HG02885 (cell line): ENCODE results near the gene SGSH.

Experiments
- ATAC-seq: cut with Tn5 transposase; IDR thresholded peaks from one replicate; pipeline ENCODE4 v1.9.1; 2021; ENCODE audit warnings: mild to moderate bottlenecking; ENCODE audit not compliant: unreplicated experiment, poor library complexity

The SGSH gene

DNA sequence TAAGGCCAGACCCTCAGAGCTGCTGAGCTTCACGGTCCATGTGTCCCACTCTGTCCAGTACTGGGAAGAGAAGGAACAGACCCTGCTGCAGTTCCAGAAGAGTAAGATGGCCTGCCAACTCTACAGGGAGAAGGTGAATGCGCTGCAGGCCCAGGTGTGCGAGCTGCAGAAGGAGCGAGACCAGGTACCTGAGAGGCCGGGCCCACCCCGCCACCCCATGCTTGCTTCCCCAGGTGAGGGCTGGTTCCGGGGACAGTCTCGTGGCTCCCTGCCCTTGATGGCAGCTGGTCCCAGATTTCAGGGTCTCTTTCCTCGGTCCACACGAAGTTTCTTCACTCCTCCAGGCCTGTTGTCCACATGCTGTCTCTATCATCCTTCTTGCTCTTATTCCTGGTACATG lies 29.4 kb downstream of the SGSH start:
- no peak for ATAC-seq

DNA sequence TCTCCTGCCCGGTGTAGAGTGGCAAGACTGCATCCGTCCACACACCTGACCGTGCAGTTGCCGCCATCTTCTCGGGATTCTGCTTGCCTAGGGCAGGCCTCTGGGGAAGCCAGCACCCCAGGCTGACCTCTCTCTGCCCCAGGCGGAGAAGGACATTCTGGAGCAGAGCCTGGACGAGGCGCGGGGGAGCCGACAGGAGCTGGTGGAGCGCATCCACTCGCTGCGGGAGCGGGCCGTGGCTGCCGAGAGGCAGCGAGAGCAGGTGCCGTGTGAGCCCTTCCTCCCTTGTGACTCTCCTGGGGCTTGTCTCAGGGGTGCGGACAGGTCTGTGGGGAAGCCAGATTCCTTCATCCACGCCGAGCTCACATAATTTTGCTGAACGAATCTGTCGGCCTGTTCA lies 30.5 kb downstream of the SGSH start:
- no peak for ATAC-seq

DNA sequence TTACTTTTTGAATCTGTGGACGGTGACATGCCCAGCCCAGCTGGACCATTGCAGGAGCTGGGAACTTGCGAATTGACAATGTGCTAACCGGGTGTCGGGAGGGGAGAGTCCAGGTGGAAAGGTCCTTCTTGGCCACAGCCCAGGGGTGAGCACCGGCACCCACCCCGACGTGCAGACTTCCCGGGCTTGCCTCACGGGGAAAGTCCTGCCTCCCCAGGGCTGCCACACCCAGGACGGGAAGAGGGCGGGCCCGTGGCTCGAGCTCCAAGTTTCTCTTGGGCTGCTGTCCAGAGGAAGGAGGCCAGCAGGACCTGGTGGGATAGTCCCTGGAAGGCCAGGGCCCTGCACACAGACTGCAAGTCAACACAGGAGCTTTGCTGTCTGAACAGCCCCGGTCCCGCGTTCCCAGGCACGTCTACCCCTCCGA lies 32.6 kb downstream of the SGSH start:
- ATAC-seq: no peak

DNA sequence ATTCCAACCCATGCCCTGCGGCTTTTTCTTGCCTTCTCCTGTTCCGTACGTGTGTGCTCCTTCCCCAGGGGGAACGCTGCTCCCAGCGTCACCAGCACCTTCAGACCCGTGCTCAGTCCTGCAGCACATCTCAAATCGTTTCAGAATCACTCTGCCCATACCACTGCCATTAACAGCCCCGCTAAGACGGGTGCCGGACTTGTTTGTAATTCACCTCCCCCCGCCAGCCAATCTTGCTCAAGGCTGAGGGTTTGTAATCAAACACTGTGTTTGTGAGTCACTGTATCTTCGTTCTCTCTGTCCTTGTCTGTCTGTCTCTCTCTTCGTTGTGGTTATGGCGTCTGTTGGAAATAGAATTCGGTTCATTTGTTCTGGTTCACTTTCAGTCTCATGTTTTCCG lies 33.0 kb downstream of the SGSH start:
- ATAC-seq: no peak

DNA sequence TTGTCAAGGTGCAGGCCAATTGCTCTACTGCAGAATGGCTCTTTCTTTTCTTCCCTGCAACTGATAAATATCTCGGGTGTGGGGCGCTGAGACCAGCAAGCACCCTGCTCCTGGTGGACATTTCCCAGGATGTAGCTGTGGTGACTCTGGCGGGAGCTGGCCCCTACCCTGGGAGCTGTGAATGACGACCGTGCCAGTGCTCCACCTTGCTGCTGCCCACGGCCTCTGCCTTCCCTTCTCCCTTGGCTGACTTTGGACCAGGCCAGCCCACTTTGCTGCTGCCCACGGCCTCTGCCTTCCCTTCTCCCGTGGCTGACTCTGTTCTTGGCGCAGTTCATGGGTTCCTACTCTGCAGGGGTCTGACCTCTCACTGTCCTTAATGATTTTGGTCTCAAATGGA lies 34.2 kb downstream of the SGSH start:
- no peak for ATAC-seq

DNA sequence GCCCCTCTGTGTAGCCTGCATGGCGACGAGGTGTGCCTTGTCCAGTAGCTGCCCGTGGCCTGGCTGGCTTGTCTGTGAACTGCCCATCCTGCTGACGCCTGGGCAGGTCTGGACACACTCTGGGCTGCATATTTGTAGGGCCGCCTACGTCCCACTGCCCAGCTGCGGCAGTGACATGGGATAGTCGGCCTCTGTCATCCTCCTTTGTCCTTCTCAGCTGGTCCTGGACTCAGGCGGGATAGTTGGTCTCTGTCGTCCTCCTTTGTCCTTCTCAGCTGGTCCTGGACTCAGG lies 35.8 kb downstream of the SGSH start:
- ATAC-seq: no peak

DNA sequence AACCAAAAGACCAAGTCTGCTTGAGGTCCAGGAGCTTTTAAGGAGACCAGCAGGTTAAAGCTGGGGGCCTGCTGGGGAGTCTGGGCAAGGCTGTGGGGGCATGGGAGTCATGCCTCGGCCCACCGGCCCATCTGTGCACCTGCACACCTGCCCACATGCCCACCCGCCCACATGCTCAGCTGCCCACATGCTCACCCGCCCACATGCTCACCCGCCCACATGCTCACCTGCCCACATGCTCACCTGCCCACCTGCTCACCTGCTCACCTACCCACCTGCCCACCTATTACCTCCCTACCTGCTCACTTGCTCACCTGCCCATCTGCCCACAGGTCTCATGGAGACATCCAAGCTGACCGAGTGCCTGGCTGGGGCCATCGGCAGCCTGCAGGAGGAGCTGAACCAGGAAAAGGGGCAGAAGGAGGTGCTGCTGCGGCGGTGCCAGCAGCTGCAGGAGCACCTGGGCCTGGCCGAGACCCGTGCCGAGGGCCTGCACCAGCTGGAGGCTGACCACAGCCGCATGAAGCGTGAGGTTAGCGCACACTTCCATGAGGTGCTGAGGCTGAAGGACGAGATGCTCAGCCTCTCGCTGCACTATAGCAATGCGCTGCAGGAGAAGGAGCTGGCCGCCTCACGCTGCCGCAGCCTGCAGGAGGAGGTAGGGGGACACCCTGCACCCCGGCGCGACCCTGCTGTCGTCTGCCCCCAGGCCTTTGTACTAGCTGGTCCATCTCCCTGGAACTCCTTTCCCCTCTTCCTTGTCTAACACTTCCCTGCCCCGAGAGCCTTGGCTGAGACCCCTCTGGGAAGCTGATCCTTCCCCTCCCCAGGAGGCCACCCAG lies 36.3 kb downstream of the SGSH start:
- ATAC-seq: no peak

DNA sequence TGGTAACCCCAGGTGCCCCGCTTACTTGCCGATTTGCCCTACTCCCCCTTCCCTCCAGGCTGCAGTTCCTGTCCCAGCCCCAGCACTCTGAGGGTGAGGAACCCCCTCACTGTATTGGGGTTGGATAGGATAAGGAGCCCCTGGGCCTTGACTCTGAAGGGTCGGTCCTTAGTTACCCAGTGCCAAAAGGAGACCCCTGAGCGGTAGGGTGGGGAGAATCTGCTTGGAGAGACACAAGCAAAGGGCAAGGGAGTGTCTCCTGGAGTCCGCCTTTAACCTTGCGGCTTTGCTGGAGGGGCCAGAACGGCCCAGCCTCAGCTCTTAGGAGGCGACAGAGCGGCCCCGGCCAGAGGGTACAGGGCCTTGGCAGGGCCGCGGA lies 37.3 kb downstream of the SGSH start:
- no peak for ATAC-seq

DNA sequence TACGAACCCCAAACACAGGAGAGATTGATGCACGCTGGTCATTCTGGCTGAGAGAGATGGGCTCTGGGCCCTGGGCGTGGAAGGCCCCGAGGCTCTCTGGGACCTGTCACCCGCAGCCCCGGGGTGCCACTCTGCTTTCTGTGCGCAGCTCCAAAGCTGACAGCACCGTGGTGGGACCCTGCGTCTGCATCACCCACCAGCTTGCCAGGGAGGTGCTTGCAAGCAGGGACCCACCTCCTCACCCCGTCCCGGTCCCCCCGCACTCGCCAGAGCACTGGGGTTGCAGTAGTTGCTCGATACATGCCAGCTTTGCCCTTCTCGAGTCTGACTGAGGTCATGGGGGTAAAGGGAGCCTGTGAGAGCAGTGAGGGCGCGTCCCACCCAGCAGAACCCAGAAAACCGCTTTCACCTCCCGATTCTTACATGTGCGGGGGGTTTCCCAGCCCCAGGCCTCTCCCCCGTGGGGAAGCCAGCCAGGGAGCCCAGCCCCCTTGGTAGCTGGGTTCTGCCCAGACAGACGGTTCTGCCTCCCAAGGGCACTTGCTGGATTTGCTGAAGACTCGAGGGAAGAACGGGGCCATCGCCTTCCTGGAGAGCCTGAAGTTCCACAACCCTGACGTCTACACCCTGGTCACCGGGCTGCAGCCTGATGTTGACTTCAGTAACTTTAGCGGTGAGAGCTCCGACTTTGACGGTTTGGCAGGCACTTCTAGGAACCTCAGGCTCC lies 37.9 kb downstream of the SGSH start:
- no peak for ATAC-seq

DNA sequence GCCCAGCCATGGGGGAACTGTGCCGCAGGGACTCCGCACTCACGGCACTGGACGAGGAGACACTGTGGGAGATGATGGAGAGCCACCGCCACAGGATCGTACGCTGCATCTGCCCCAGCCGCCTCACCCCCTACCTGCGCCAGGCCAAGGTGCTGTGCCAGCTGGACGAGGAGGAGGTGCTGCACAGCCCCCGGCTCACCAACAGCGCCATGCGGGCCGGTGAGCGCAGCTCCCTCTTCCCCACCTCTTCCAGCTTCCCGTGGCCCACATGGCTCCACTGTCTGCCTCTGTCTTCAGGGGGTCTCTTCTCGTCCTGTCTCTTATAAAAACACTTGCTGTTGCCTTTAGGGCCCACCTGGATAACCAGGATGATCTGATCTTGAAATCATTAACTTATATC lies 38.7 kb downstream of the SGSH start:
- no peak for ATAC-seq

DNA sequence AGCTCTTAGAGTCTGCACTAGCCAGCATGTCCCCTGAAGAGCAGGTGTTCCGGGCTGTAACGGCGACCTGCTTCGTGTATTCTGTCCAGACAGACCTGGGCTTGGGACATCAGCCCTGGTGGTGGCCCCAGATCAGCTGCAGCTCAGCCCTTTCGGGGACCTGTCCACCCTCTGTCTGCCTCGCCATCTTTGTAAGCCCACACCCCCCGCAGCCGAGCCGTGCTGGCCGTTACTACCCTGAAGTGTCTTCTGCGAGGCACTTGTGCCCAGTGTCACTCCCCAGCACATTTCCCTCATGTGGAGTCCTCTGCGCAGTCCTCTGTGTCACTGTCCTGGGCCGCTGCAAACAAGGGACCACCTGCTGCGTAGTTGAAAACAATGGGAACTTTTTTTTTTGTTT lies 39.9 kb downstream of the SGSH start:
- ATAC-seq: no peak

DNA sequence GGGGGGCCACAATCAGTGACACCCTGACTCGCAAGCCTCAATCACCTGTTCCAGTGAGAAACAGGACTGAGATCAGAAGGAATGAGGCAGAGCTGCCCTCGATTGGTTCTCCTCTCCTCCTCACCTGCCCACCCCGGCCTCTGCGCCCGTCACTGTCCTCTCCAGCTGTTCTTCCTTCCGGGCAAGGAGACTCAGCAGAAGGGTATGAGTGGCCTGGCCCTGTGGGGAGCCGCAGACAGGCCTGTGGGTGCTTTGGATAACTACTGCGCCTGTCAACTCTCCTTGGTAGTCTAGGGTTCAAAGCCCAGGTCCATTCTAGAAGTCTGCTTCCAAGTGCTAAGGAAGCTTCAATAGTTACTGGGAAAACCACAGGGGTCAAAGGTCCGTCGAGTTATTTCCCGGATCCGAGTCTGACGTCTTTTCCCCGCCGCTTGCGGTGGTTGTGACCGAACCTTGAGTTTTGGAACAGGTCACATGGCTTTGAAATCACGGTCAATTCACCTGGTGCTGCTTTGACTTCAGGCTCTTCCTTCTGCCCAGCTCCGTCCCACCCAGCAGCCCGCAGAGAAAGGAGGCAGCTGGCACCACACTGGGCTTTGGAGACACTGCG lies 42.0 kb downstream of the SGSH start:
- ATAC-seq: no peak

DNA sequence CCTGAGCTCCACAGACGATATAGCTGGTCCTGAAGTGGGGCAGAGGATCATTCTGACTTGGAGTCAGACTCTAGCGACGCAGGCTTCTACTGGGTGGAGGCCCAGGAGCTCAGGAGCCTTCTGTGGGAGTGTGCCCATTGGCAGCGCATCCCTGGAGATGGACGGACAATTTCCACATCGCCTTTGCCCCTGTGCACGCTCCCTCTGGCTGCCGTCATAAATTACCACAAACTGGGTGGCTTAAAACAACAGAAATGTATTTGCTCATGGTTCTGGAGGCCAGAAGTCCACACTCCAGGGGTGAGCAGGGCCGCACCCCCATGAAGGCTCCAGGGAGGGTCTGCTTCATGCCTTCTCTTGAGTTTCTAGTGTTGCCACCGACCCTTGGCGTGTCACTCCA lies 43.4 kb downstream of the SGSH start:
- no peak for ATAC-seq

DNA sequence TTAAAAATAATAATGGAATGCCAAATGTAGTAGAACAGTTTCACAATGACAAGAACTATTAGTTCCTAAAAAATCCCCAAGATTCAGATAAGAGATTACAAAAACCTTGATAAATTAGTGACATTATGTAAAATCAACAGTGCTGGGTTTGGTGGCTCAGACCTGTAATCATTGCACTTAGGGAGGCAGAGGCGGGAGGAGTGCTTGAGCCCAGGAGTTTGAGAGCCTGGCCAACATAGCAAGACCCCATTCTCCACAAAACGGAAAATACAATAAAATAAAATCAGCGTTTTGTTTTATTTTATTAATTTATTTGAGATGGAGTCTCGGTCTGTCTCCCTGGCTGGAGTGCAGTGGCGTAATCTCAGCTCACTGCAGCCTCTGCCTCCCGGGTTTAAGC lies 46.2 kb downstream of the SGSH start:
- no peak for ATAC-seq

DNA sequence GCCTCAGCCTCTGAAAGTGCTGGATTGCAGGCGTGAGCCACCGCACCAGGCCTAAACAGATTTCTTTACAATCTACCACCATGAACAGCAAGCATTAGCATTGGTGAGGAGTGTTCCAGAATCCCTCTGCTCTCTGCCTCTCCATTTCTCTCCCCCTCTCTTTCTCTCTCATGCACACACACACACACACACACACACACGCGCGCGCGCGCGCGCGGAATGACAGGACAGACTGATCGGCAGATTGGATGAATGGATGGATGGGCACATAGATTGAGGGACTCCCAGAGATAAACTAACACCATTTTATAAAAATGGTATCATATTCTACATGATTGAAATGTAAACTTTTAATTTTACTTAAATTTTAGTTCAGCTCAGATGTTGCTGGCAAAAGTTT lies 47.0 kb downstream of the SGSH start:
- ATAC-seq: no peak

DNA sequence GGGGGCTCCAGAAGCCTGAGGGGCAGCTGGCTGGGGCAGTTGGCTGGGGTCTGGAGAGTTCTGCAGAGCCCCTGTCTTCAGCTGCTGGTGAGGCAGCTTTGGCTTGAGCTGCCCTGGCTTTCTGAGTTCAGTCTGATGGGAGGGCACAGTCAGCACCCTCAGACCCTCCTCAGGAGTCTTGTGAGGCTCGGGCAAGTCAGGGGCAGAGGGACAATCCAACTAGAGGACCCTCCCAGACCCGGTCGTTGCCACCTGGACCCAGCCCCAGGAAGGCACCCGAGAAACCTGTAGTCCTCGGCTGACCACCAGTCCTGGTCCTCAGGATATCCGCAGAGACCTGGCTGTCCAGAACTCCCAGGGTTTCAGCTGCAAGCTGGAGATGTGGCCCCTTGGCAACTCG lies 48.5 kb downstream of the SGSH start:
- ATAC-seq: no peak

DNA sequence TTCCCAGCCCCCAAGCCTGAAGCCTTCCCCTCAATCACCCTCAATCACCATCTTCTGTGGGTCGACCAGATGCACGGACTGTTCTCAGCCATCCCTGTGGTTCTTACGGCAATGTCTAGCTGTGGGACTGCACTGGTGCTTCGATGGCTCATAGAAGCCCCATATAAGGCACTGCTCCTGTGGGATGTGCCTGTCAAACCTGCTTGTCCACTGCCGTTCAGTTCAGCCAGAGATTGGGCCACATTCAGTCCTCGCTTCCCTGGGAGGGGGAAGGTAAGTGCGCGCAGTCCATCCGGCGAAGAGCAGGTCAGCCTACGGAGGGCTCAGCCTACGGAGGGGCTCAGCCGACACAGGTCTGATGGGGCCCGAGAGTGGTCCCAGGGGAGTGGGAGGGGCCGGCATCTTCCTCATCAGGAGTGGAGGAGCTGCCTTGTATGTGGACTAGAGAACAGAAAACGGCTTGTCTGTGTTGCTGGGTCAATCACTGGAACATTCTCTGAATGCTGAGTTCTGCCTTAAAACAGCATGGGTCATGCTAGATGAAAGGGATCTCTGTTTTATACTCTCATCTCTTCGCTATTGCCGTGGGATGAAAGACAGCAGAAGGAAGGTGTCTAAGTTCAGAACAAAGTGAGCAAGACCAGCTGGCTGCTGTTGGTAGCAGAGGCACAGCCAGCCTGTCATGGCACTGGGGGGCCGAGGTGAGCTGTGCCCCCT lies 50.2 kb downstream of the SGSH start, which contains the start of gene CARD14:
Gene CARD14 (plus strand): TSS at position 247 of the 717 bp plus-strand sequence. CDS start 11,409 bp downstream, outside the sequence.
- ATAC-seq: no peak

DNA sequence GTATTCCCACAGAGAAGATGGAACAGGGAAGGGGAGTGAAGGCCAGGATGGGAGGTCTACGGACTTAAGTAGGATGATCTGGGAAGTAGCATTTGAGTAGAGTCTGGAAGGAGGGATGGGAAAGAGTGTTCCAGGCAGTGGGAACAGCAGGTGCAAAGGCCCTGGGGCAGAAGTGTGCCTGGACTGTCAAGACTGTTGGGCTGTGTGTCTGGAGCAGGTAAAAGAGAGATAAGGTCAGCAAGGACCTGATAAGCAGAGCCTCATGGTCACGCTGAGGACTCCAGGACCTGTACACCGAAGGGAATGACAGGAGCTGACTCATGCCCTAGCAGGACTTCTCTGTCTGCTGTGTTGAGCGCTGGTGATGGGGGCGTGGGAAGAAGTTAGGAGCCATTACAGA lies 51.0 kb downstream of the SGSH start:
- ATAC-seq: no peak

DNA sequence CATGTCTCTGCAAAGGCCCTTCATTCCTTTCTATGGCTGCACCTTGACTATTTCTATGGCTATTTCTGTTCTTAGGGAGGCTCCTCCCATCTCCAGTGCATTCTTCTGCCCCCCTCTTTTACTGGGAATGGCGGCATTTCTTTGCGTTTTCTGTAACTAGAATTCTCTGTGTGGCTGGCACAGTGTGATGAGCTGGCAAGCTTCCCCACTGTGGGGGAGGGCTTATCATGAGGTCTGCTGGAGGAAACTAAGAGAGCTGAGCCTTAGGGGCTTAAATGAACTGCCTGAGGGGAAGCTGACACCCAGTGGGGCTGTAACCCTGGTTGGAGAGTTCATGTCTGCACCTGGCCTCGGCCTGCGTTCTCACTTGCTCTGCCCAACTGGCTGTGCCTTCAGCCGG lies 51.8 kb downstream of the SGSH start:
- ATAC-seq: no peak

DNA sequence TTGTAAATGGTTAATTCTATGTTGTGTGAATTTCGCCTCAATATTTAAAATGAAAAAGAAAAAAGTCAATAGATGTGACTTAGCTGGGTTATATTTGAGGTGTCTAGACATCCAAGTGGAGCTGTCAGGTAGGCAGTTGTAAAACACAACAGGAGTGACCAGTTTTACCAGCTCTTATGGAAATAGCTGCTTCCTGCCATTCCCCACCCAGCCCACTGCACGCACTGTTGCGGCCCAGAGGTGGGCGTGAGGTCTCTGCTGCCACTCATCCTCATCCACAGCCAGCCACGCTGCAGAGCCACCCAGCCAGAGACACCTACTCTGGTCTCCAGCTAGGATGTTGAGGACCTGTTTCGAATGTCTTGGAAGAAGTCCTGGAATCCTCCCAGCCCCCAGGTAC lies 53.7 kb downstream of the SGSH start:
- ATAC-seq: no peak

DNA sequence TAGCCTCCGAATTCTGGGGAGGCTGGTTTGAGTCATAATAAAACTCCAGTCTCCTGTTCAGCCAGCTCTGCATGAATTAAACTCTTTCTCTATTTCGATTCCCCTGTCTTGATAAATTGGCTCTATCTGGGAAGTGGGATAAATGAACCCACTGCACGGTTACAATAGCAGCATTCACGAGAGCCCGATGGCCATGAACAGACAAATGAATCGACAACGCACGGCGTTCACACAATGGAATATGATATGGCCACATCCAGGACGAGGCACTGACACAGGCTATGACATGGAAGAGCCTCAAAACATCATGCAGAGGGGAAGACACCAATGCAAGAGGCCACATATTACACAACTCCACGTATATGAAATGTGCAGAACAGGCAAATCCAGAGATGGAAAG lies 55.9 kb downstream of the SGSH start:
- no peak for ATAC-seq
